K562 (cell line): ENCODE results near the gene DDAH2. TPM values are rescaled to one million over a fixed set of nuclear protein-coding genes. Genes with fewer than 3 reads are reported as not detected.

Experiments
- ATAC-seq: fragments of 200-7000 bp; cut with Tn5 transposase; 3 replicates; pipeline ENCODE4 v1.9.1; 2020; ENCODE audit warnings: moderate library complexity
- BruUV-seq: library from RNA; stranded (reverse); fragments of 400-500 nt; replicated peaks from 2 replicates; lab custom pipeline; 2021; lab: Mats Ljungman, UMichigan
- CTCF ChIA-PET: fragments of 300-600 bp; formaldehyde crosslinking; extraction: SDS; loops from one replicate; lab custom pipeline; 2021; ENCODE audit warnings: low intra/inter-chr PET ratio; lab: Yijun Ruan, JAX
- POLR2A ChIA-PET: fragments of 300-600, 350-650 bp; sonication (Branson Sonifier 250); formaldehyde crosslinking; extraction: SDS; loops from one replicate; lab custom pipeline; 2021; ENCODE audit warnings: antibody characterized with exemption, inconsistent platforms; lab: Yijun Ruan, JAX
- DNase-seq, 4 experiments: peaks; one replicate each; pipeline versions ENCODE4 v3.0.0 to v3.0.0-alpha.2; 2011 to 2018; ENCODE audit warnings: low spot score in 3 of 4, mixed read lengths in 3 of 4; ENCODE audit errors: extremely low read depth in 1 of 4
- FAIRE-seq: peaks from 2 replicates; lab custom pipeline; 2011; peaks lifted over from hg19 to GRCh38; lab: Jason Lieb, UNC
- H2AFZ ChIP-seq: 2 replicates; pipeline ENCODE4 v1.6.0; 2011; ENCODE audit warnings: low read depth, low read length, control low read depth, inconsistent platforms
- H3K27ac ChIP-seq: fragments of 200-600 bp; 3 replicates; pipeline ENCODE4 v1.8.0; 2011; ENCODE audit warnings: low read depth, mild to moderate bottlenecking, control low read depth, inconsistent platforms, low read length, moderate library complexity, mixed read lengths; ENCODE audit errors: extremely low read depth
- H3K27me3 ChIP-seq, 2 experiments: fragments of 300-600 bp in 1 of 2; 2 replicates in 1 of 2; 3 replicates in 1 of 2; pipeline versions ENCODE4 v1.6.0 to v1.8.0; 2011; ENCODE audit warnings: inconsistent platforms in 2 of 2, low read length in 2 of 2, mild to moderate bottlenecking in 1 of 2, mixed read lengths in 1 of 2, moderate library complexity in 1 of 2; ENCODE audit not compliant: control insufficient read depth in 2 of 2, insufficient read depth in 2 of 2
- H3K36me3 ChIP-seq: fragments of 300-600 bp; 3 replicates; pipeline ENCODE4 v1.8.0; 2011; ENCODE audit warnings: mild to moderate bottlenecking, low read length, inconsistent platforms; ENCODE audit not compliant: control insufficient read depth, insufficient read depth
- H3K4me1 ChIP-seq, 2 experiments: fragments of 200-600 bp in 1 of 2; replicated peaks in 1 of 2; 2 replicates in 1 of 2; 3 replicates in 1 of 2; pipeline versions ENCODE4 v1.5.1 to v1.8.0; 2011; ENCODE audit warnings: inconsistent platforms in 2 of 2, low read length in 2 of 2, mild to moderate bottlenecking in 1 of 2, mixed read lengths in 1 of 2, moderate library complexity in 1 of 2; ENCODE audit not compliant: control insufficient read depth in 2 of 2, insufficient read depth in 2 of 2
- H3K4me2 ChIP-seq: 2 replicates; pipeline ENCODE4 v1.6.1; 2011; ENCODE audit warnings: low read length, control low read depth, inconsistent platforms, mixed read lengths; ENCODE audit not compliant: insufficient read depth
- H3K4me3 ChIP-seq: fragments of 200-600 bp; sonication (generic), shearing (Covaris generic); 2 replicates; pipeline ENCODE4 v1.5.1; 2016; ENCODE audit warnings: control low read depth, inconsistent platforms
- H3K79me2 ChIP-seq: fragments of 200-600 bp; 3 replicates; pipeline ENCODE4 v1.8.0; 2011; ENCODE audit warnings: low read length, inconsistent platforms; ENCODE audit not compliant: control insufficient read depth, insufficient read depth
- H3K9ac ChIP-seq, 2 experiments: 2 replicates each; pipeline versions ENCODE4 v1.6.0 to v1.6.1; 2011; ENCODE audit warnings: low read depth in 2 of 2, low read length in 2 of 2, control low read depth in 1 of 2, inconsistent platforms in 1 of 2, mild to moderate bottlenecking in 1 of 2, mixed read lengths in 1 of 2; ENCODE audit not compliant: insufficient read depth in 1 of 2
- H3K9me1 ChIP-seq: one replicate; pipeline ENCODE4 v1.6.0; 2011; ENCODE audit warnings: inconsistent platforms, mild to moderate bottlenecking, low read length, moderate library complexity; ENCODE audit not compliant: control insufficient read depth, insufficient read depth
- H3K9me3 ChIP-seq: replicated peaks from 2 replicates; pipeline ENCODE4 v1.5.1; 2011; ENCODE audit warnings: low read depth, low read length, inconsistent platforms; ENCODE audit not compliant: control insufficient read depth, insufficient read depth
- H4K20me1 ChIP-seq: replicated peaks from 2 replicates; pipeline ENCODE4 v1.6.1; 2011; ENCODE audit warnings: low read length, inconsistent platforms, mixed read lengths; ENCODE audit not compliant: control insufficient read depth, insufficient read depth
- ESRRA ChIP-seq: fragments of 450-650 bp; IDR thresholded peaks from 2 replicates; pipeline ENCODE4 v1.6.1; 2014; ENCODE audit warnings: low read depth, mild to moderate bottlenecking, moderate library complexity, borderline replicate concordance
- ETS2 ChIP-seq: IDR thresholded peaks from 2 replicates; pipeline ENCODE4 v1.6.1; 2016; ENCODE audit warnings: borderline replicate concordance, missing genetic modification characterization, mild to moderate bottlenecking, moderate library complexity, missing compliant biosample characterization; ENCODE audit not compliant: poor library complexity, severe bottlenecking
- HIVEP1 ChIP-seq: fragments of 250-450 bp; sonication (Bioruptor Pico); IDR thresholded peaks from 2 replicates; pipeline ENCODE4 v1.4.0; 2020; ENCODE audit warnings: mild to moderate bottlenecking
- JUND ChIP-seq, 2 experiments: IDR thresholded peaks; 2 replicates in 1 of 2; 3 replicates in 1 of 2; pipeline ENCODE4 v1.6.1; 2011; ENCODE audit warnings: borderline replicate concordance in 2 of 2, low read depth in 2 of 2, low read length in 2 of 2, improper control_type of control experiment in 1 of 2, missing biosample characterization in 1 of 2, missing genetic modification characterization in 1 of 2, missing genetic modification reagents in 1 of 2
- KDM1A ChIP-seq, 2 experiments: fragments of 450-650 bp; IDR thresholded peaks; 2 replicates each; pipeline ENCODE4 v1.6.1; 2016; ENCODE audit warnings: mild to moderate bottlenecking in 2 of 2
- NFXL1 ChIP-seq: fragments of 450-650 bp; formaldehyde crosslinking; IDR thresholded peaks from 2 replicates; pipeline ENCODE4 v1.4.0; 2021; ENCODE audit warnings: mild to moderate bottlenecking
- POLR2AphosphoS2 ChIP-seq: IDR thresholded peaks from 2 replicates; pipeline ENCODE4 v1.6.1; 2012; ENCODE audit warnings: low read length, improper control_type of control experiment
- ZEB2 ChIP-seq: fragments of 450-650 bp; IDR thresholded peaks from 2 replicates; pipeline ENCODE4 v1.6.1; 2016
- WGBS: fragments of 100-300 bp; shearing (Covaris generic); methylation state at CpG from one replicate; pipeline ENCODE4 v1.1.6; 2016; ENCODE audit warnings: low coverage, mixed read lengths; ENCODE audit not compliant: insufficient coverage; ENCODE audit errors: missing lambda C conversion rate; 5-methylcytosine and 5-hydroxymethylcytosine counted together
- in situ Hi-C: fragments of 300-500 bp; cut with MboI; formaldehyde crosslinking; loops from 4 replicates; pipeline ENCODE4 v1.15.0; 2018; ENCODE audit warnings: inconsistent platforms, mixed read lengths
- intact Hi-C: fragments of 100-400 bp; cut with micrococcal nuclease; formaldehyde crosslinking; loops from 2 replicates; pipeline ENCODE4 v1.14.2; 2022
- polyA plus RNA-seq, 8 experiments: library from polyadenylated mRNA; depleted of rRNA in 4 of 8; stranded (reverse) in 5 of 8; unstranded in 3 of 8; fragments of >200 nt; fragmentation: Nextera tagmentation in 2 of 8; fragmentation: Illumina TruSeq in 1 of 8; extraction: Ambion mirVana in 2 of 8; extraction: Trizol in 1 of 8; gene quantifications; 2 replicates each; pipeline versions ENCODE4 v1.2.1 to v1.2.3, GENCODE V29; 2011 to 2014; ENCODE audit warnings: inconsistent platforms in 1 of 8, missing spikeins in 1 of 8
- total RNA-seq, 7 experiments: library from RNA; depleted of rRNA in 6 of 7; stranded (reverse); fragments of >200 nt in 6 of 7; fragmentation: Illumina TruSeq in 2 of 7; extraction: Trizol in 2 of 7; gene quantifications; 2 replicates each; pipeline versions ENCODE4 v1.2.1 to v1.2.3, GENCODE V29; 2011 to 2021; ENCODE audit warnings: low replicate concordance in 1 of 7
- TF ChIP-seq, protein P1 (sequence below): fragments of 450-650 bp; formaldehyde crosslinking; IDR thresholded peaks from 2 replicates; pipeline ENCODE4 v1.4.0; 2022; ENCODE audit warnings: mild to moderate bottlenecking, moderate library complexity
- TF ChIP-seq, protein P2 (sequence below): fragments of 450-650 bp; formaldehyde crosslinking; IDR thresholded peaks from 2 replicates; pipeline ENCODE4 v1.4.0; 2020; ENCODE audit warnings: mild to moderate bottlenecking, moderate library complexity
- TF ChIP-seq, protein P3 (sequence below): sonication (generic); formaldehyde crosslinking; IDR thresholded peaks from 2 replicates; pipeline ENCODE4 v1.9.0; 2022; ENCODE audit warnings: mild to moderate bottlenecking, missing genetic modification reagents
- TF ChIP-seq, protein P4 (sequence below): fragments of 250-450 bp; sonication (Bioruptor Pico); IDR thresholded peaks from 2 replicates; pipeline ENCODE4 v1.4.0; 2020; ENCODE audit warnings: mild to moderate bottlenecking, moderate library complexity

Gene DDAH2
- total and polyA plus RNA-seq, 9 of the 15 experiments (the other 6 are each of a cell fraction or from before 2014, with no cell fraction given), result 1.8 to 45.4 (median 21.4) TPM

DNA sequence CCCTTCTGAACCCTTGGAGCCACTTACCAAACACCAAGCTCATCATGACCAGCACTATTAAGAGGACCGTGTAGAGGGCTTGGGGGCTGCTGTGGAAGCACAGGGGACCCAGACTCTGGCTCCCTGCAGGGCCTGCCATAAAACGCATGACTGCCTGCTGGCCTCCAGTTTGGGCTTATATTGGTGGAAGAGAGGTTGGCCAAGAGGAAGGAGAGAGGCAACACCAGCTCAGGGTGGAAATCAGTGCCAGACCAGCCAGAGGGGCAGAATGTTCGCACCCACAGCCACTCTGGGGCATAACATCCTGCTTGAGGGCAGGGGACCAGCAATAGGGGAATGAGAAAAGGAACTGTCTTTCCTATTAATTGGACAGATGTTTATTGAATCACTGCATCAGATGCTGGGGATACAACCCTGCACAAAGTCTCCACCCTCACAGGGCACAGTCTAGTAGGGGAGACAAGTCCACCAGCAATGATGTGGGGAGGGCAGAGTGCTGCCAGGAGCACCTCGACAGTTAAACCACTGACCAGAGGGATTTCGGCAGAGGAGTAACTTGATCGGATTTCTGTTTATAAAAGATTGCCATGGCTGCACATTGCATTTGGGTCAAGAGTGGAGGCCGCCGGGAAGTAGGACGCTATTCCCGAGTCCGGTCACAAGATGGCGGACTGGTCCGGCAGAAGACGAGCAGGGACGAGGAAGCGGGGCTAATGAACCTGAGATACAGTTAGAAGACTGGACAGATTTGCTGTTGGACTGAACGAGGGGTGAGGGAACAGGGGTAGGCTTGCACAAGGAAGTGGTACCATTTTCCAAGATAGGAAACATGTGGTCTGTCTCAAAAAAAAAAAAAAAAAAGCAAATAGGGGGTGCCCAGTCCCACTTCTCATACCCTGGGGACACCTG is 48.6 kb downstream of the DDAH2 start, which contains the start of gene LY6G5C (continued):
- TF ChIP-seq, protein P1, sequence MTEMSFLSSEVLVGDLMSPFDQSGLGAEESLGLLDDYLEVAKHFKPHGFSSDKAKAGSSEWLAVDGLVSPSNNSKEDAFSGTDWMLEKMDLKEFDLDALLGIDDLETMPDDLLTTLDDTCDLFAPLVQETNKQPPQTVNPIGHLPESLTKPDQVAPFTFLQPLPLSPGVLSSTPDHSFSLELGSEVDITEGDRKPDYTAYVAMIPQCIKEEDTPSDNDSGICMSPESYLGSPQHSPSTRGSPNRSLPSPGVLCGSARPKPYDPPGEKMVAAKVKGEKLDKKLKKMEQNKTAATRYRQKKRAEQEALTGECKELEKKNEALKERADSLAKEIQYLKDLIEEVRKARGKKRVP, result peak; percentile 11; the same call in 1 of the 2 replicates
- TF ChIP-seq JUND (IDR thresholded peaks at IDR 0.05; ENCODE audit: borderline replicate concordance, low read depth, low read length), result peak; percentile 71
- TF ChIP-seq JUND (tag; IDR thresholded peaks at IDR 0.05; ENCODE audit: borderline replicate concordance, low read depth, low read length), result no peak; the same call in 2 of the 3 replicates
- TF ChIP-seq, protein P2, sequence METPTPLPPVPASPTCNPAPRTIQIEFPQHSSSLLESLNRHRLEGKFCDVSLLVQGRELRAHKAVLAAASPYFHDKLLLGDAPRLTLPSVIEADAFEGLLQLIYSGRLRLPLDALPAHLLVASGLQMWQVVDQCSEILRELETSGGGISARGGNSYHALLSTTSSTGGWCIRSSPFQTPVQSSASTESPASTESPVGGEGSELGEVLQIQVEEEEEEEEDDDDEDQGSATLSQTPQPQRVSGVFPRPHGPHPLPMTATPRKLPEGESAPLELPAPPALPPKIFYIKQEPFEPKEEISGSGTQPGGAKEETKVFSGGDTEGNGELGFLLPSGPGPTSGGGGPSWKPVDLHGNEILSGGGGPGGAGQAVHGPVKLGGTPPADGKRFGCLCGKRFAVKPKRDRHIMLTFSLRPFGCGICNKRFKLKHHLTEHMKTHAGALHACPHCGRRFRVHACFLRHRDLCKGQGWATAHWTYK (CRISPR knock-in tag), result no peak

DNA sequence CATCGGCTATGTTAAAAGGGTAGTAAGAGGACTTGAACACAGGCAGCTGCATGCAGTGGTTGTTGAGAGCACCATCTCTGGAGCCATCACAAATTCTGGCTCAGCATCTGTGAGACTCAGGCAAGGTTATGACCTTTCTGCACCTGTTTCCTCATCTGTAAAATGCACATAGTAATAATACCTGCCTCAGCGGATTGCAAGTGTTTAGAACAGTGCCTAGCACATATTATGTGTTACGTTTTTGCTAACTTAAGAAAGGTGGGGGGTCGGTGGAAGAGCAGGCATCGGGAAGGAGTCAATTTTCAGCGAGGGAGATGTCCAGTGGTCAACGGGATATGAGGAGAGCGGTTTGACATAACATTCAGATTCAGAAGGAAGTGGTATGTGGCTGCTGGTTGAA is 51.1 kb downstream of the DDAH2 start:
- ChIA-PET POLR2A (interaction anchor here (0.6 to 3.6 kb wide), 15 partner anchors 8 to 522 kb away, joined by 3 to 33 read pairs (median 4); partner anchors contain the start of genes BAG6, C6orf47, CSNK2B and GPANK1), CTCF (no interaction called here)
- intact Hi-C loops, result no loop called here
- TF ChIP-seq KDM1A (IDR thresholded peaks at IDR 0.05) (peak; percentile 46 to 48; a peak in 2 of 4 replicates), POLR2AphosphoS2 (no peak), HIVEP1 (CRISPR knock-in tag) (no peak), ESRRA (0 out of 2 replicates have a peak, but pooled peaks have one; percentile 30), NFXL1 (CRISPR knock-in tag) (no peak), ETS2 (tag) (no peak), ZEB2 (0 out of 2 replicates have a peak, but pooled peaks have one; percentile 13)
- TF ChIP-seq, protein P3, sequence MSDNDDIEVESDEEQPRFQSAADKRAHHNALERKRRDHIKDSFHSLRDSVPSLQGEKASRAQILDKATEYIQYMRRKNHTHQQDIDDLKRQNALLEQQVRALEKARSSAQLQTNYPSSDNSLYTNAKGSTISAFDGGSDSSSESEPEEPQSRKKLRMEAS (CRISPR knock-in tag), result 0 out of 2 replicates have a peak, but pooled peaks have one; percentile 34
- TF ChIP-seq, protein P4, sequence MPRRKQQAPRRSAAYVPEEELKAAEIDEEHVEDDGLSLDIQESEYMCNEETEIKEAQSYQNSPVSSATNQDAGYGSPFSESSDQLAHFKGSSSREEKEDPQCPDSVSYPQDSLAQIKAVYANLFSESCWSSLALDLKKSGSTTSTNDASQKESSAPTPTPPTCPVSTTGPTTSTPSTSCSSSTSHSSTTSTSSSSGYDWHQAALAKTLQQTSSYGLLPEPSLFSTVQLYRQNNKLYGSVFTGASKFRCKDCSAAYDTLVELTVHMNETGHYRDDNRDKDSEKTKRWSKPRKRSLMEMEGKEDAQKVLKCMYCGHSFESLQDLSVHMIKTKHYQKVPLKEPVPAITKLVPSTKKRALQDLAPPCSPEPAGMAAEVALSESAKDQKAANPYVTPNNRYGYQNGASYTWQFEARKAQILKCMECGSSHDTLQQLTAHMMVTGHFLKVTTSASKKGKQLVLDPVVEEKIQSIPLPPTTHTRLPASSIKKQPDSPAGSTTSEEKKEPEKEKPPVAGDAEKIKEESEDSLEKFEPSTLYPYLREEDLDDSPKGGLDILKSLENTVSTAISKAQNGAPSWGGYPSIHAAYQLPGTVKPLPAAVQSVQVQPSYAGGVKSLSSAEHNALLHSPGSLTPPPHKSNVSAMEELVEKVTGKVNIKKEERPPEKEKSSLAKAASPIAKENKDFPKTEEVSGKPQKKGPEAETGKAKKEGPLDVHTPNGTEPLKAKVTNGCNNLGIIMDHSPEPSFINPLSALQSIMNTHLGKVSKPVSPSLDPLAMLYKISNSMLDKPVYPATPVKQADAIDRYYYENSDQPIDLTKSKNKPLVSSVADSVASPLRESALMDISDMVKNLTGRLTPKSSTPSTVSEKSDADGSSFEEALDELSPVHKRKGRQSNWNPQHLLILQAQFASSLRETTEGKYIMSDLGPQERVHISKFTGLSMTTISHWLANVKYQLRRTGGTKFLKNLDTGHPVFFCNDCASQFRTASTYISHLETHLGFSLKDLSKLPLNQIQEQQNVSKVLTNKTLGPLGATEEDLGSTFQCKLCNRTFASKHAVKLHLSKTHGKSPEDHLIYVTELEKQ (CRISPR knock-in tag), result no peak

More for the DNA sequence above, 51.1 kb downstream of the DDAH2 start:
- Histone ChIP-seq H3K9me3 (no peaks in the 10 kb centered on the region), H3K9ac (peak overlapping the region in 1 of 2 experiments; percentile 0; a peak in 1 of 4 replicates), H3K27ac (no peak overlapping the region), H3K36me3 (peaks cover 12% of the 10 kb centered on the region), H4K20me1 (no peaks in the 10 kb centered on the region), H3K4me3 (no peak overlapping the region), H2AFZ (peak overlapping the region; percentile 16; the same call in 1 of the 2 replicates), H3K79me2 (no peaks in the 10 kb centered on the region), H3K4me2 (no peak overlapping the region; the same call in 1 of the 2 replicates), H3K9me1 (no peaks in the 10 kb centered on the region), H3K27me3 (no peaks in the 10 kb centered on the region), H3K4me1 (peaks cover 9 to 15% of the 10 kb centered on the region in 2 experiments)
- in situ Hi-C loops, result no loop called here
- DNase-seq (no peak), ATAC-seq (no peak), FAIRE-seq (no peak)
- 12% methylated on average over 8 of the region's 8 CpGs for WGBS
- no TSS peak for BruUV-seq
